ENCODE data around the gene CTNNA3. TPM values are rescaled to one million over a fixed set of nuclear protein-coding genes. Genes with fewer than 3 reads are reported as not detected.

CTNNA3 gene
- total RNA-seq, 2 experiments from 2014 or later: not detected

DNA sequence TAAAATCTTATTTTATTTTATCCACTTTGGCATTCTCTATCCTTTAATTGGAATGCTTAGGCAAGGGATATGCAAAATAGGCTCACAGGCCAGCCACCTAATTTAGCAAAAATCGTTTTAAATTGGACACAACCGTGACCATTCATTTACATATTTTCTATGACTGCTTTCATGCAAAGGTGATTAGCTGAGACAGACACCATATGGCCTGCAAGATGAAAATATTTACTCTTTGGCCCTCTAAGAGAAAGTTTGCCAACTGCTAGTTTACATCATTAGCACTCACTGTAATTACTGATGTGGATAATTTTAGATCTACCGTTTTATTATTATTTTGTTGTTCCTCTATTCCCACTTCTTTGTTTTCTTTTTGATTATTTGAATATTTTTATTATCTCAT lies 1145.6 kb downstream of the CTNNA3 start:
- Mint-ChIP-seq H3K9me3 (peaks cover 2% of the 10 kb centered on the region), H3K4me3 (no peak overlapping the region), H3K4me1 (ENCODE audit: low read depth) (no peaks in the 10 kb centered on the region), H3K27me3 (ENCODE audit: low read depth) (no peaks in the 10 kb centered on the region), H3K36me3 (ENCODE audit: low read depth) (no peaks in the 10 kb centered on the region), H3K27ac (no peak overlapping the region)
- no peak for DNase-seq
- intact Hi-C loops (cut with micrococcal nuclease): no loop called here
- CTCF ChIA-PET: no interaction called here

DNA sequence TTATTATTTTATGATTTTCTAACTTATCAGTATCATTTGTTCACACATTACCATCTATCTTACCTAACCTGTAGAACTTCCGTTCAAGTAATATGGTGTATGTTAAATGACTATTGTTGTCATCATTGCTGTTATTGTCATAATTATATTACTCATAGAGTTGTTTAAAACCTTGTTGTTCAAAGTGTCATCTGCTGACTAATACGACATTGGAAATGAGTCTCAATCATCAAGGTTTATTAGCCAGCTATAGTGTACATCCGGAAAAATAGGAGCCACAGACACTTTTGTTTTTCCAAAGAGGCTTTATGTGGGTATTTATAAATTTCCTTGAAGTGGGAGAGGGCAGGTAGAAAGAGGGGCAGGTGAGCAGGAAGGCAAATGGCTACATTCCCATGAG lies 1157.1 kb downstream of the CTNNA3 start:
- Mint-ChIP-seq H3K27me3 (ENCODE audit: low read depth) (no peaks in the 10 kb centered on the region), H3K36me3 (ENCODE audit: low read depth) (no peaks in the 10 kb centered on the region), H3K27ac (no peak overlapping the region), H3K9me3 (no peaks in the 10 kb centered on the region), H3K4me3 (no peak overlapping the region), H3K4me1 (ENCODE audit: low read depth) (no peaks in the 10 kb centered on the region)
- DNase-seq: no peak
- CTCF ChIA-PET: no interaction called here
- intact Hi-C loops (cut with micrococcal nuclease): no loop called here

DNA sequence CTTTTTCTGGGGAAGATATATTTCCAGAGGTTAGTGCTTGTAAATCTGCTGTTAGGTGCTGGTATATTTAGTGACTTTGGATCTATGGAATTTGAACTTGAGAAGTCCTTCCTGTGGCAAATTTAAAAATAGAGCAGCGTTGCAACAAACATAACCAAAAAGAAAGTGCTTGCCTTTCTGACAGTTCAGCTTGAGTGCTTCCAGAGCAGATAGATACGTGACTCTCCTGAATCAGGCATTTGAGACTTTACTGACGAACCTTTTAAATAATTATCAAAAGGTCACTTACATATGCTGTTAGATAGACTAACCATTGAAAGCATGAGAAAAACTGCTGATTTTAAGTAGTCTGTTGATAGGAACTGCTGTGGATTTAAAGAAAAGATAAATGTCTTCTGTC lies 1157.6 kb downstream of the CTNNA3 start:
- no peak overlapping the region for H3K4me3 Mint-ChIP-seq
- no peaks in the 10 kb centered on the region for H3K4me1 Mint-ChIP-seq (ENCODE audit: low read depth)
- CTCF ChIA-PET: no interaction called here
- no peak for DNase-seq
- intact Hi-C loops (cut with micrococcal nuclease): no loop called here
- no peaks in the 10 kb centered on the region for H3K27me3 Mint-ChIP-seq (ENCODE audit: low read depth)
- H3K36me3 Mint-ChIP-seq (ENCODE audit: low read depth): no peaks in the 10 kb centered on the region
- H3K27ac Mint-ChIP-seq: no peak overlapping the region
- H3K9me3 Mint-ChIP-seq: no peaks in the 10 kb centered on the region

DNA sequence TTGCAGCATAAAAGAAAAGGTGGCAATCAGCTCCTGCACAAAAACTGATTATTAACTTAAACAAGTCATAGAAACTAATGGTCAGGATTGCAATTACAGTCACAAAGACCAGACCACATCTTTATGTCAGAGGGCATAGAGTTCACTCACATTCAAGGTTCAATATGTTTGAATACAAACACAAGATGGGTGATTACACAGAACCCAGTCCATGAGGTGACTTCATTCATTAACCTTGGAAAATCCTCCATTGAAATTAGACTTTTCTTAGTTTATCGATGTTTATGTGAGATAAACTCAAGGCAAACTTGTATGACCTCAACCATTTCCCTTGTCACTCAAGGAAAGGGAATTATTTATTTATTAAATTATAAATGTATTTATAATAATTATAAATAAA lies 1158.8 kb downstream of the CTNNA3 start:
- no peak for DNase-seq
- intact Hi-C loops (cut with micrococcal nuclease): no loop called here
- no peak overlapping the region for H3K27ac Mint-ChIP-seq
- H3K27me3 Mint-ChIP-seq (ENCODE audit: low read depth): no peaks in the 10 kb centered on the region
- no peaks in the 10 kb centered on the region for H3K36me3 Mint-ChIP-seq (ENCODE audit: low read depth)
- CTCF ChIA-PET: no interaction called here
- H3K9me3 Mint-ChIP-seq: no peaks in the 10 kb centered on the region
- H3K4me1 Mint-ChIP-seq (ENCODE audit: low read depth): no peaks in the 10 kb centered on the region
- H3K4me3 Mint-ChIP-seq: no peak overlapping the region

DNA sequence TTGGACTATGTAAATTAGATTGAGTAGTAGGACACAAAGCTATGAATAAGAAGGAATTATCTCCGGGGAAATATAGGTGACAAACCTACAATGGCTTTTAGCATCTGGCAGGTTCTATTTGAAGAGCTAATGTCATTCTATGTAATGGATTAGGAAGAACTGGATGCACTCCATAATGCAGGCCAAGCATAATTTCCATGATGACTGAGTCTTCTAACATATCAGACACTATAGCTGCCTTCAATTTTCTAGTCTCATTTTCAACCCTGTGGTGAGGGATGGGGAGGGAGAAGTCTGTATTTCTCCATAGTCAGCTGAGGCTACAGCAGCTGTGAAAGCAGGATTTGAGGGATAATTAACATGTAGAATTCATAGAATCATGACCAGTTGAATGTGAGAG lies 1160.6 kb downstream of the CTNNA3 start:
- CTCF ChIA-PET: interaction anchor here (1.0 kb wide), 1 partner anchor 9 kb away, joined by 3 read pairs; no protein-coding TSS in a partner anchor

DNA sequence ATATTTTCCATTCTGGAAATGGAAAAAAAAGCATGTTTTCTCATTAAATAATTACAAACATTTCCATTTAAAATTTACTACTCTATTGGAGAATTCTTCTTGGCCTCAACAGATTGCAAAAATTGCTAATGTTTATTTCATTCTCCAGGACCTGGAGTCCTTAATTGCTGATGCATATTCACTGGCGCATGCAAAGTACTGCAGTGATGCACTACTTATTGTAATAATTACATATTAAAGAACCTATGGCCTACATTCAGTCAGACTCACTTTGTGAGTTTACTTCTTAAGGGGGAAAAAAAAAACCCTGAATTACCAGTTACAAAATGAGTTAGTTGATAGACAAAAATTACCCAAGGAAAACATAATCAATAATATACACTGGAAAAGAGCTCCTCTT lies 1161.1 kb downstream of the CTNNA3 start:
- Mint-ChIP-seq H3K27ac (no peak overlapping the region), H3K4me3 (no peak overlapping the region), H3K9me3 (no peaks in the 10 kb centered on the region), H3K36me3 (ENCODE audit: low read depth) (no peaks in the 10 kb centered on the region), H3K4me1 (ENCODE audit: low read depth) (no peaks in the 10 kb centered on the region), H3K27me3 (ENCODE audit: low read depth) (no peaks in the 10 kb centered on the region)
- DNase-seq: no peak
- intact Hi-C loops (cut with micrococcal nuclease): no loop called here
- CTCF ChIA-PET: interaction anchor here (1.0 kb wide), 1 partner anchor 10 kb away, joined by 3 read pairs; no protein-coding TSS in a partner anchor

More for the DNA sequence above, 1160.6 kb downstream of the CTNNA3 start:
- intact Hi-C loops (cut with micrococcal nuclease): no loop called here
- Mint-ChIP-seq H3K27ac (no peak overlapping the region), H3K4me3 (no peak overlapping the region), H3K4me1 (ENCODE audit: low read depth) (no peaks in the 10 kb centered on the region), H3K36me3 (ENCODE audit: low read depth) (no peaks in the 10 kb centered on the region), H3K27me3 (ENCODE audit: low read depth) (no peaks in the 10 kb centered on the region), H3K9me3 (no peaks in the 10 kb centered on the region)
- DNase-seq: no peak

DNA sequence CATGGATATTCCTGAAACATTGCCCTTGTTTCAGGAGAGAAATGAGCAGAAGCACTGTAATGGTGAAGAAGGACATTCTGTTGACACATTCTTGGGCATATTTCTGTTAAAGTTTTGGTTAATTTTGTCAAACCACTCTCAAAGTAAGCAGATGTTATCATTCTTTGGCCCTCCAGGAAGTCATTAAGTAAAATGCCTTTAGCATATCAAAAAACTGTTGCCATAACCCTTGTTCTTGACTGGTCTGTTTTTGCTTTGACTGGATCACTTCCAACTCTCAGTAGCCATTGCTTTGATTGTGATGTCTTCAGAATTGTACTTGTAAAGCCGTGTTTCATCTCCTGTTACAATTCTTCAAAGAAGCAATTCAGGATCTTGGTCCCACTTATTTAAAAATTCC lies 1174.5 kb downstream of the CTNNA3 start:
- H3K27me3 Mint-ChIP-seq (ENCODE audit: low read depth): no peaks in the 10 kb centered on the region
- DNase-seq: no peak
- H3K4me1 Mint-ChIP-seq (ENCODE audit: low read depth): no peaks in the 10 kb centered on the region
- intact Hi-C loops (cut with micrococcal nuclease): no loop called here
- no peak overlapping the region for H3K4me3 Mint-ChIP-seq
- no peaks in the 10 kb centered on the region for H3K36me3 Mint-ChIP-seq (ENCODE audit: low read depth)
- peaks cover 2% of the 10 kb centered on the region for H3K9me3 Mint-ChIP-seq
- CTCF ChIA-PET: no interaction called here
- no peak overlapping the region for H3K27ac Mint-ChIP-seq

DNA sequence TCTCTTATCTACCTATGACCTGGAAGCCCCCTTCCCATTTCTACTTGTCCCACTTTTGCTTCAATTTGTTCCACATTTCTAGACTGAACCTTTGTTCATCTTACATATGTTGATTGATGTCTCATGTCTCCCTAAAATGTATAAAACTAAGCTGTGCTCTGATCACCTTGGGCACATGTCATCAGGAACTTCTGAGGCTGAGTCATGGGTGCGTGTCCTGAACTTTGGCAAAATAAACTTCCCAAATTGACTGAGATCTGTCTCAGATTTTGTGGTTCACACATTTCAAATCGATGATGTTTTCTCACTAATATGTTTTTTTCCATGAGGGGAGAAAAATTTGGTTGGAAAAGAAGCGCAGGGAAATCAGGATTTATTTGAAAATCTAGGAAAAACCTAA lies 1176.4 kb downstream of the CTNNA3 start:
- CTCF ChIA-PET: no interaction called here
- H3K27ac Mint-ChIP-seq: no peak overlapping the region
- H3K27me3 Mint-ChIP-seq (ENCODE audit: low read depth): no peaks in the 10 kb centered on the region
- H3K4me3 Mint-ChIP-seq: no peak overlapping the region
- DNase-seq: no peak
- peaks cover 2% of the 10 kb centered on the region for H3K9me3 Mint-ChIP-seq
- intact Hi-C loops (cut with micrococcal nuclease): no loop called here
- H3K36me3 Mint-ChIP-seq (ENCODE audit: low read depth): no peaks in the 10 kb centered on the region
- H3K4me1 Mint-ChIP-seq (ENCODE audit: low read depth): no peaks in the 10 kb centered on the region

DNA sequence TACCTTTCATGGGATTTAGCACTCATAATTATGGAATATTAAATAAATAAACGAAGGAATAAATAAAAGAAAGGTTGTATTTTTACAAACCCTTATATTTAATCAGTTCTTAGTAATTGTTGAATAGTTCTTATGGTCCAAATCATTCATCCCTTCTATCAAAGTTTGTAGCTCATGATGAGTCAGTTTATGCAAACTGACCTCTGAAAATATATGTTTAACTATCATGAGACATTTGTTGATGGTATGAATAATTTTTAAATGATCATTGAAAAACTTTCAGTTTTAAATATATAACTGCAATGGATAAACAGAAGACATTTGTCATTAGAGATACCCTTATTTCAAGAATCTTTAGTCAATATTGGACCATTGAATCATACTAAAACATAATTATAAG lies 1181.3 kb downstream of the CTNNA3 start:
- no peaks in the 10 kb centered on the region for H3K36me3 Mint-ChIP-seq (ENCODE audit: low read depth)
- DNase-seq: no peak
- no peak overlapping the region for H3K27ac Mint-ChIP-seq
- CTCF ChIA-PET: no interaction called here
- no peaks in the 10 kb centered on the region for H3K27me3 Mint-ChIP-seq (ENCODE audit: low read depth)
- H3K4me1 Mint-ChIP-seq (ENCODE audit: low read depth): no peaks in the 10 kb centered on the region
- H3K4me3 Mint-ChIP-seq: no peak overlapping the region
- H3K9me3 Mint-ChIP-seq: peaks cover 1% of the 10 kb centered on the region
- intact Hi-C loops (cut with micrococcal nuclease): no loop called here

DNA sequence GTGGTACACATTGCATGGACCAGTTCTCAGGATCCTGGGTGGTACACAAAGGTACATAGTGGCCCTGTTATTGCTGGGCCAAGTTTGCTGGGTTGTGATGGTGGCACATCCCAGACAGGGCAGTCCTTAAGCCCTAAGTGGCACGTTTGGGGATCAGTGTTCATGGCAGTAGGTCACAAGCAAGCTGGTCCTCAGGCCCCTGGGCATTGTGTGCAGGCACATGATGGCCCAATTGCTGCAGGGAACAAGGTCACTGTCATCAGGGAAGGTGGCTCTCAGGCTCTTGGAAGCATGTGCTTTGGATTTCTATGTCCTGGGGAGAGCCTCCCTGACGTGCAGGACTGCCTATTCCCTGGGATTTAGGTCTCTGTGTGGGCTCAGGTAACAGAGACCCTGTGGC lies 1182.5 kb downstream of the CTNNA3 start:
- Mint-ChIP-seq H3K4me1 (ENCODE audit: low read depth) (no peaks in the 10 kb centered on the region), H3K36me3 (ENCODE audit: low read depth) (no peaks in the 10 kb centered on the region), H3K9me3 (peaks cover 1% of the 10 kb centered on the region), H3K27me3 (ENCODE audit: low read depth) (no peaks in the 10 kb centered on the region), H3K27ac (no peak overlapping the region), H3K4me3 (no peak overlapping the region)
- CTCF ChIA-PET: interaction anchor here (0.6 kb wide), 1 partner anchor 384 kb away, joined by 3 read pairs; no protein-coding TSS in a partner anchor
- DNase-seq: no peak
- intact Hi-C loops (cut with micrococcal nuclease): no loop called here

DNA sequence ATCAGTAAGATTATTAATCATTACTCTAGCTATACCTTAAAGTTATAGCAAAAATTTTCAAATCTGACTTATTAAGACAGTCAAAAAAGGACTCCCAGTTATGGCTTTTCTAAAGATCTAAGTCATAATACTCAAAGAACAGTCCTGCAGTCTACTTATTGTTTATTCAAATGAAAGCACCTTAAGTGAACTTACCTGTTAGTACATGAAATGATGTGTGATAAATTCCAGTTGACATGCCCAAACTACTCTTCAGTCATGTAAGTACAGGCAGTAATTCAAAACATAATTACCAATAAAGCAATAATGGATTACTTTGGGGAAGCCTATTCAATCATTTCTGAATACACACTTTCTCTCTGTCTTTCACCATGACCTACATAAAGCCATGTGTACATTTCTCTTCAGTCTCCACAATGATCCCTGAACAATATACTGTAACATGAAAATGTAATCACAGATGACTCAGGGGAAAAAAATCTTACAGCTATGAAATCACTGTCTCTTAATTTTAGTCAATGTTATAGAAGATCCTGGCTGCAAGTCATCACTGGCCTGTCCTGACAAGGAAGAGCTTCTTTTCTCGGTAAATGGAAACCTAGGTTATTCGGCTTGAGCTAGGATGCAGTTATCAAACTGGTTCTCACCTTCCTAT lies 1190.9 kb downstream of the CTNNA3 start:
- no peaks in the 10 kb centered on the region for H3K36me3 Mint-ChIP-seq (ENCODE audit: low read depth)
- DNase-seq: no peak
- intact Hi-C loops (cut with micrococcal nuclease): no loop called here
- CTCF ChIA-PET: no interaction called here
- H3K9me3 Mint-ChIP-seq: no peaks in the 10 kb centered on the region
- no peaks in the 10 kb centered on the region for H3K27me3 Mint-ChIP-seq (ENCODE audit: low read depth)
- H3K4me1 Mint-ChIP-seq (ENCODE audit: low read depth): no peaks in the 10 kb centered on the region
- no peak overlapping the region for H3K27ac Mint-ChIP-seq
- no peak overlapping the region for H3K4me3 Mint-ChIP-seq

DNA sequence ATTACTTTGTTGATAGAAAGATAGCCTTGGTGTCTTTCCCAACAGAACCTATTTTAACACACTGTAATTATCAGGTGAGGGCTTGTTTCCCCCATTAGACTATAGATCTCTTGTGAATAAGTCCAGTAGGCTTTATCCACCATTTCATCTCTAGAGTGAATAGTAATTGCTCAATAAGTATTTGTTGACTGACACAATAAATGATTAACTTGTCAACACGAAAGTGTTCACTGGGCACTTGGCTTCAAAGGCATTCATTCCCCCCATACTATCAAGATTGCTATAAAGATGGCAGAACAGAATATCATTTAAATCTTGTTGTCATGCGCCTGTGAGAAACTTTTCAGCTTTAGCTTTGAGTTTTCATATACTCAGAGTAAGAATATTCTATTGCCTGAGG lies 1194.6 kb downstream of the CTNNA3 start:
- H3K36me3 Mint-ChIP-seq (ENCODE audit: low read depth): no peaks in the 10 kb centered on the region
- H3K4me3 Mint-ChIP-seq: no peak overlapping the region
- DNase-seq: no peak
- no peak overlapping the region for H3K27ac Mint-ChIP-seq
- intact Hi-C loops (cut with micrococcal nuclease): no loop called here
- no peaks in the 10 kb centered on the region for H3K9me3 Mint-ChIP-seq
- H3K27me3 Mint-ChIP-seq (ENCODE audit: low read depth): no peaks in the 10 kb centered on the region
- no peaks in the 10 kb centered on the region for H3K4me1 Mint-ChIP-seq (ENCODE audit: low read depth)
- CTCF ChIA-PET: no interaction called here

DNA sequence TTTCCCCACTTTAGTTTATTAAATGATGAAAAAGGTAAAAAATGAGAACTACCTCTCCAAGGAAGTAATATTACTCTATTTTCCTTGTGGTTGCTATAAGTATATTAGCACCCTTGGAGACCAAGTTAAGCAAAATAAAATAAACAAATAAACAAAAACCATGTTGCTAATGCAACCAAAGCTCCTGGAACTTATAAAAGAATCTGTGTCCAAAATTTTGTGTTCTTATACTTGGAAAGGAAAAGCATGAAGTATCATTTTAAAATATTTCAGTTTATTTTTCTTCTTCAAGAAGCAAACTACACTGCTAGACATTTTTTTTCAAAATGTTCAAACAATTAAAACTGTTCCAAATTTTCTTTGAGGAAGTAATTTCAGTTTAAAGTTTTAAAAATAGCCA lies 1212.0 kb downstream of the CTNNA3 start:
- no peak overlapping the region for H3K4me3 Mint-ChIP-seq
- H3K27ac Mint-ChIP-seq: no peak overlapping the region
- no peaks in the 10 kb centered on the region for H3K36me3 Mint-ChIP-seq (ENCODE audit: low read depth)
- intact Hi-C loops (cut with micrococcal nuclease): no loop called here
- no peaks in the 10 kb centered on the region for H3K27me3 Mint-ChIP-seq (ENCODE audit: low read depth)
- no peak for DNase-seq
- H3K9me3 Mint-ChIP-seq: peaks cover 3% of the 10 kb centered on the region
- H3K4me1 Mint-ChIP-seq (ENCODE audit: low read depth): no peaks in the 10 kb centered on the region
- CTCF ChIA-PET: no interaction called here

Measured in activated naive CD4-positive, alpha-beta T cell treated with anti-CD3 and anti-CD28 coated beads for 36 hours (primary cell).